Uterus (tissue), 4 donors: Measurements from ENCODE around the gene RIMS1. TPM values are rescaled to one million over a fixed set of nuclear protein-coding genes. Genes with fewer than 3 reads are reported as not detected.

Source experiments
- DNase-seq, 2 donors: peaks; one replicate each; pipeline ENCODE4 v3.0.0-alpha.2; 2019 to 2020
- H3K27ac ChIP-seq, 2 donors: fragments of 200-600 bp; sonication (generic); 1 replicate in 1 of 2; 2 replicates in 1 of 2; pipeline ENCODE4 v1.5.1; 2016 to 2018
- H3K27me3 ChIP-seq, 2 donors: fragments of 200-600 bp; sonication (generic); one replicate each; pipeline ENCODE4 v1.5.1; 2018 to 2019; ENCODE audit warnings: control low read depth in 1 of 2
- H3K36me3 ChIP-seq, 2 donors: fragments of 200-600 bp; sonication (generic); one replicate each; pipeline ENCODE4 v1.5.1; 2019; ENCODE audit warnings: control low read depth in 1 of 2
- H3K4me1 ChIP-seq, 2 donors: fragments of 200-600 bp; sonication (generic); one replicate each; pipeline ENCODE4 v1.5.1; 2018 to 2019; ENCODE audit warnings: control low read depth in 1 of 2
- H3K4me3 ChIP-seq, 2 donors: fragments of 200-600 bp; sonication (generic); 1 replicate in 1 of 2; 2 replicates in 1 of 2; pipeline ENCODE4 v1.5.1; 2018 to 2019; ENCODE audit warnings: mild to moderate bottlenecking in 1 of 2
- H3K9me3 ChIP-seq, 2 donors: fragments of 200-600 bp; sonication (generic); one replicate each; pipeline ENCODE4 v1.5.1; 2019; ENCODE audit warnings: control low read depth in 1 of 2
- CTCF ChIP-seq, 4 experiments: fragments of 200-600 bp in 2 of 4; fragments of 450-650 bp in 2 of 4; sonication (generic) in 2 of 4; IDR thresholded peaks; one replicate each; pipeline ENCODE4 v1.5.1; 2016 to 2019; ENCODE audit warnings: antibody characterized with exemption in 4 of 4, mild to moderate bottlenecking in 2 of 4, moderate library complexity in 1 of 4
- POLR2A ChIP-seq, 2 donors: fragments of 450-650 bp; IDR thresholded peaks; one replicate each; pipeline ENCODE4 v1.6.1; 2016; ENCODE audit warnings: antibody characterized with exemption in 2 of 2, mild to moderate bottlenecking in 1 of 2, moderate library complexity in 1 of 2
- intact Hi-C: fragments of 100-400 bp; cut with DNase I; formaldehyde crosslinking; loops from one replicate; pipeline ENCODE4 v1.15.1; 2023; ENCODE audit warnings: low total_unique reads
- total RNA-seq, 4 donors: library from RNA; depleted of rRNA in 3 of 4; stranded (reverse); fragments of >200 nt in 3 of 4; gene quantifications; one replicate each; pipeline versions ENCODE4 v1.1.0 to v1.2.4, GENCODE V29; 2014 to 2023
- donor health status: DM: yes; HTN: yes; CAD: no.

Gene RIMS1
- total RNA-seq, 4 donors from 2014 or later, result 0.88 to 24.9 TPM; not detected in 2

GRCh38 chr6:72417759-72418158, 531.4 kb downstream of the RIMS1 start:
- no peaks in the 10 kb centered on the region for H3K36me3 ChIP-seq

GRCh38 chr6:72418495-72418894, 532.1 kb downstream of the RIMS1 start:
- DNase-seq, result no peak
- TF ChIP-seq CTCF (IDR thresholded peaks at IDR 0.05) (no peak), POLR2A (IDR thresholded peaks at IDR 0.05) (no peak)
- Histone ChIP-seq H3K27ac (no peak overlapping the region), H3K27me3 (no peaks in the 10 kb centered on the region), H3K4me3 (no peak overlapping the region), H3K9me3 (no peaks in the 10 kb centered on the region), H3K36me3 (no peaks in the 10 kb centered on the region), H3K4me1 (no peaks in the 10 kb centered on the region)
- intact Hi-C loops, result no loop called here

More at GRCh38 chr6:72417759-72418158, 531.4 kb downstream of the RIMS1 start:
- no peak for DNase-seq
- H3K4me3 ChIP-seq, result no peak overlapping the region
- H3K27ac ChIP-seq, result no peak overlapping the region
- TF ChIP-seq POLR2A (IDR thresholded peaks at IDR 0.05), result no peak
- TF ChIP-seq CTCF (IDR thresholded peaks at IDR 0.05), result no peak
- intact Hi-C loops, result no loop called here
- H3K27me3 ChIP-seq, result no peaks in the 10 kb centered on the region
- H3K9me3 ChIP-seq, result no peaks in the 10 kb centered on the region
- H3K4me1 ChIP-seq, result no peaks in the 10 kb centered on the region

- no peaks in the 10 kb centered on the region for H3K27me3 ChIP-seq
- H3K4me3 ChIP-seq, result no peak overlapping the region
- intact Hi-C loops, result no loop called here
- H3K27ac ChIP-seq, result no peak overlapping the region
- no peak for DNase-seq
- H3K4me1 ChIP-seq, result no peaks in the 10 kb centered on the region
- TF ChIP-seq CTCF (IDR thresholded peaks at IDR 0.05), result no peak
- no peak for TF ChIP-seq POLR2A (IDR thresholded peaks at IDR 0.05)
- H3K9me3 ChIP-seq, result no peaks in the 10 kb centered on the region
- no peaks in the 10 kb centered on the region for H3K36me3 ChIP-seq
Measured at GRCh38 chr6:72419966-72420365, 533.6 kb downstream of the RIMS1 start.

- Histone ChIP-seq H3K27ac (no peak overlapping the region), H3K36me3 (no peaks in the 10 kb centered on the region), H3K9me3 (no peaks in the 10 kb centered on the region), H3K27me3 (no peaks in the 10 kb centered on the region), H3K4me3 (no peak overlapping the region), H3K4me1 (no peaks in the 10 kb centered on the region)
- TF ChIP-seq POLR2A (IDR thresholded peaks at IDR 0.05) (no peak), CTCF (IDR thresholded peaks at IDR 0.05) (no peak)
- no peak for DNase-seq
- intact Hi-C loops, result no loop called here
Measured at GRCh38 chr6:72420409-72420808, 534.1 kb downstream of the RIMS1 start.

- Histone ChIP-seq H3K4me1 (no peaks in the 10 kb centered on the region), H3K27ac (no peak overlapping the region), H3K9me3 (no peaks in the 10 kb centered on the region), H3K36me3 (no peaks in the 10 kb centered on the region), H3K4me3 (no peak overlapping the region), H3K27me3 (no peaks in the 10 kb centered on the region)
- DNase-seq, result no peak
- intact Hi-C loops, result no loop called here
- TF ChIP-seq CTCF (IDR thresholded peaks at IDR 0.05), result no peak
- TF ChIP-seq POLR2A (IDR thresholded peaks at IDR 0.05), result no peak
Measured at GRCh38 chr6:72421387-72421786, 535.0 kb downstream of the RIMS1 start.
